T-helper 1 cell treated with Interleukin-12 subunit alpha and Interleukin-12 subunit beta and Interleukin-4 antibody, amounts not matched to agents 30 μg/mL and 1 μg/mL, for 36 hours (primary cell): ENCODE measurements around the gene ADGRV1.

Experiments used
- H3K27ac Mint-ChIP-seq: one replicate; pipeline ENCODE4 v1.8.0; 2021; ENCODE audit warnings: mild to moderate bottlenecking, mixed read lengths
- H3K27me3 Mint-ChIP-seq: one replicate; pipeline ENCODE4 v1.8.0; 2021; ENCODE audit warnings: low read depth, mixed read lengths
- H3K36me3 Mint-ChIP-seq: one replicate; pipeline ENCODE4 v1.8.0; 2021; ENCODE audit warnings: low read depth, mixed read lengths
- H3K4me1 Mint-ChIP-seq: one replicate; pipeline ENCODE4 v1.8.0; 2021; ENCODE audit warnings: low read depth, mixed read lengths
- H3K4me3 Mint-ChIP-seq: one replicate; pipeline ENCODE4 v1.8.0; 2021; ENCODE audit warnings: mild to moderate bottlenecking, moderate library complexity, mixed read lengths
- H3K9me3 Mint-ChIP-seq: one replicate; pipeline ENCODE4 v1.8.0; 2021; ENCODE audit warnings: mixed read lengths

The ADGRV1 gene

GRCh38 chr5:91133183-91133582, 574.6 kb downstream of the ADGRV1 start:
- H3K4me3 Mint-ChIP-seq: no peak overlapping the region

GRCh38 chr5:91135475-91136248, 577.1 kb downstream of the ADGRV1 start:
- H3K9me3 Mint-ChIP-seq: no peaks in the 10 kb centered on the region
- no peak overlapping the region for H3K27ac Mint-ChIP-seq

More at GRCh38 chr5:91133183-91133582, 574.6 kb downstream of the ADGRV1 start:
- Mint-ChIP-seq H3K27me3 (peaks cover 25% of the 10 kb centered on the region), H3K27ac (no peak overlapping the region), H3K36me3 (no peaks in the 10 kb centered on the region), H3K4me1 (peaks cover 5% of the 10 kb centered on the region), H3K9me3 (no peaks in the 10 kb centered on the region)

GRCh38 chr5:91136271-91136670, 577.7 kb downstream of the ADGRV1 start:
- no peaks in the 10 kb centered on the region for H3K36me3 Mint-ChIP-seq
- no peak overlapping the region for H3K27ac Mint-ChIP-seq
- peaks cover 21% of the 10 kb centered on the region for H3K27me3 Mint-ChIP-seq
- peaks cover 10% of the 10 kb centered on the region for H3K4me1 Mint-ChIP-seq
- H3K4me3 Mint-ChIP-seq: no peak overlapping the region
- no peaks in the 10 kb centered on the region for H3K9me3 Mint-ChIP-seq

More at GRCh38 chr5:91135475-91136248, 577.1 kb downstream of the ADGRV1 start:
- peaks cover 10% of the 10 kb centered on the region for H3K4me1 Mint-ChIP-seq
- no peak overlapping the region for H3K4me3 Mint-ChIP-seq
- H3K27me3 Mint-ChIP-seq: peaks cover 22% of the 10 kb centered on the region
- H3K36me3 Mint-ChIP-seq: no peaks in the 10 kb centered on the region

GRCh38 chr5:91137647-91138046, 579.0 kb downstream of the ADGRV1 start:
- Mint-ChIP-seq H3K9me3 (no peaks in the 10 kb centered on the region), H3K4me3 (no peak overlapping the region), H3K36me3 (no peaks in the 10 kb centered on the region), H3K27ac (no peak overlapping the region), H3K27me3 (peaks cover 11% of the 10 kb centered on the region), H3K4me1 (peaks cover 12% of the 10 kb centered on the region)

- no peak overlapping the region for H3K4me3 Mint-ChIP-seq
These were observed 581.1 kb downstream of the ADGRV1 start for GRCh38 chr5:91139572-91140200.

GRCh38 chr5:91140657-91141056, 582.1 kb downstream of the ADGRV1 start:
- Mint-ChIP-seq H3K27me3 (peaks cover 10% of the 10 kb centered on the region), H3K9me3 (no peaks in the 10 kb centered on the region), H3K4me3 (no peak overlapping the region), H3K4me1 (peaks cover 11% of the 10 kb centered on the region), H3K36me3 (no peaks in the 10 kb centered on the region), H3K27ac (no peak overlapping the region)

More at GRCh38 chr5:91139572-91140200, 581.1 kb downstream of the ADGRV1 start:
- H3K4me1 Mint-ChIP-seq: peaks cover 12% of the 10 kb centered on the region
- peaks cover 5% of the 10 kb centered on the region for H3K27me3 Mint-ChIP-seq
- H3K36me3 Mint-ChIP-seq: no peaks in the 10 kb centered on the region
- no peak overlapping the region for H3K27ac Mint-ChIP-seq
- no peaks in the 10 kb centered on the region for H3K9me3 Mint-ChIP-seq

- no peak overlapping the region for H3K27ac Mint-ChIP-seq
- no peaks in the 10 kb centered on the region for H3K9me3 Mint-ChIP-seq
- H3K4me1 Mint-ChIP-seq: peaks cover 7% of the 10 kb centered on the region
- H3K27me3 Mint-ChIP-seq: peaks cover 10% of the 10 kb centered on the region
- H3K4me3 Mint-ChIP-seq: no peak overlapping the region
- no peaks in the 10 kb centered on the region for H3K36me3 Mint-ChIP-seq
These were observed 583.0 kb downstream of the ADGRV1 start for GRCh38 chr5:91141642-91142041.

- H3K9me3 Mint-ChIP-seq: no peaks in the 10 kb centered on the region
- H3K36me3 Mint-ChIP-seq: no peaks in the 10 kb centered on the region
- peaks cover 7% of the 10 kb centered on the region for H3K4me1 Mint-ChIP-seq
- H3K4me3 Mint-ChIP-seq: no peak overlapping the region
- H3K27ac Mint-ChIP-seq: no peak overlapping the region
- peaks cover 12% of the 10 kb centered on the region for H3K27me3 Mint-ChIP-seq
These were observed 583.8 kb downstream of the ADGRV1 start for GRCh38 chr5:91142386-91142785.

GRCh38 chr5:91142819-91143218, 584.2 kb downstream of the ADGRV1 start:
- H3K4me3 Mint-ChIP-seq: no peak overlapping the region
- H3K27ac Mint-ChIP-seq: no peak overlapping the region

GRCh38 chr5:91143840-91144239, 585.2 kb downstream of the ADGRV1 start:
- H3K4me3 Mint-ChIP-seq: no peak overlapping the region

More at GRCh38 chr5:91142819-91143218, 584.2 kb downstream of the ADGRV1 start:
- Mint-ChIP-seq H3K36me3 (no peaks in the 10 kb centered on the region), H3K4me1 (peaks cover 7% of the 10 kb centered on the region), H3K9me3 (peaks cover 4% of the 10 kb centered on the region), H3K27me3 (peaks cover 16% of the 10 kb centered on the region)

GRCh38 chr5:91144491-91145332, 586.1 kb downstream of the ADGRV1 start:
- H3K27me3 Mint-ChIP-seq: peaks cover 18% of the 10 kb centered on the region
- no peak overlapping the region for H3K27ac Mint-ChIP-seq
- H3K4me3 Mint-ChIP-seq: no peak overlapping the region
- H3K36me3 Mint-ChIP-seq: no peaks in the 10 kb centered on the region
- peaks cover 7% of the 10 kb centered on the region for H3K4me1 Mint-ChIP-seq
- peaks cover 5% of the 10 kb centered on the region for H3K9me3 Mint-ChIP-seq

More at GRCh38 chr5:91143840-91144239, 585.2 kb downstream of the ADGRV1 start:
- H3K36me3 Mint-ChIP-seq: no peaks in the 10 kb centered on the region
- peaks cover 5% of the 10 kb centered on the region for H3K9me3 Mint-ChIP-seq
- H3K27ac Mint-ChIP-seq: no peak overlapping the region
- H3K4me1 Mint-ChIP-seq: peaks cover 7% of the 10 kb centered on the region
- H3K27me3 Mint-ChIP-seq: peaks cover 18% of the 10 kb centered on the region

- Mint-ChIP-seq H3K4me3 (no peak overlapping the region), H3K9me3 (peaks cover 9% of the 10 kb centered on the region), H3K4me1 (peaks cover 2% of the 10 kb centered on the region), H3K36me3 (no peaks in the 10 kb centered on the region), H3K27ac (no peak overlapping the region), H3K27me3 (peaks cover 16% of the 10 kb centered on the region)
These were observed 586.7 kb downstream of the ADGRV1 start for GRCh38 chr5:91145333-91145620.

- H3K27ac Mint-ChIP-seq: no peak overlapping the region
- peaks cover 9% of the 10 kb centered on the region for H3K9me3 Mint-ChIP-seq
- no peaks in the 10 kb centered on the region for H3K36me3 Mint-ChIP-seq
- H3K27me3 Mint-ChIP-seq: peaks cover 21% of the 10 kb centered on the region
- H3K4me1 Mint-ChIP-seq: peaks cover 2% of the 10 kb centered on the region
- H3K4me3 Mint-ChIP-seq: no peak overlapping the region
These were observed 587.6 kb downstream of the ADGRV1 start for GRCh38 chr5:91146230-91146629.

GRCh38 chr5:91146905-91147600, 588.5 kb downstream of the ADGRV1 start:
- Mint-ChIP-seq H3K36me3 (no peaks in the 10 kb centered on the region), H3K27me3 (peaks cover 24% of the 10 kb centered on the region), H3K9me3 (peaks cover 9% of the 10 kb centered on the region), H3K27ac (no peak overlapping the region), H3K4me3 (no peak overlapping the region), H3K4me1 (peaks cover 2% of the 10 kb centered on the region)
